Left ventricle myocardium inferior (tissue), 1 donor: ENCODE data around the gene BPI. TPM values are rescaled to one million over a fixed set of nuclear protein-coding genes. Genes with fewer than 3 reads are reported as not detected.

ENCODE experiments used
- DNase-seq: peaks from one replicate; pipeline ENCODE4 v3.0.0-alpha.2; 2020
- H3K27ac ChIP-seq: fragments of 200-600 bp; replicated peaks from 2 replicates; pipeline ENCODE4 v1.8.0; 2021
- H3K27me3 ChIP-seq: fragments of 200-600 bp; 2 replicates; pipeline ENCODE4 v1.8.0; 2021; ENCODE audit warnings: low read depth
- H3K36me3 ChIP-seq: fragments of 200-600 bp; 2 replicates; pipeline ENCODE4 v1.8.0; 2021
- H3K4me1 ChIP-seq: fragments of 200-600 bp; 2 replicates; pipeline ENCODE4 v1.8.0; 2021
- H3K4me3 ChIP-seq: fragments of 200-600 bp; 2 replicates; pipeline ENCODE4 v1.8.0; 2021; ENCODE audit warnings: mild to moderate bottlenecking, moderate library complexity
- H3K9me3 ChIP-seq: fragments of 200-600 bp; replicated peaks from 2 replicates; pipeline ENCODE4 v1.8.0; 2021
- intact Hi-C: fragments of 100-400 bp; cut with micrococcal nuclease; formaldehyde crosslinking; loops from one replicate; pipeline ENCODE4 v1.11.0; 2022
- total RNA-seq: library from RNA; stranded (reverse); fragmentation: NEBNext Ultra II Directional; extraction: Animal tissue kit (Norgen Biotek cat#: 25700); gene quantifications from one replicate; pipeline ENCODE4 v1.2.1, GENCODE V29; 2021
- TF ChIP-seq, protein P1 (sequence below): fragments of 200-600 bp; IDR thresholded peaks from 2 replicates; pipeline ENCODE4 v1.8.0; 2021; ENCODE audit warnings: antibody characterized with exemption, mild to moderate bottlenecking, borderline replicate concordance
- donor health status: DM: no; HTN: yes; CAD: no; lungs with severe emphysema.

The BPI gene
- total RNA-seq, 1 donor from 2014 or later, result not detected

DNA sequence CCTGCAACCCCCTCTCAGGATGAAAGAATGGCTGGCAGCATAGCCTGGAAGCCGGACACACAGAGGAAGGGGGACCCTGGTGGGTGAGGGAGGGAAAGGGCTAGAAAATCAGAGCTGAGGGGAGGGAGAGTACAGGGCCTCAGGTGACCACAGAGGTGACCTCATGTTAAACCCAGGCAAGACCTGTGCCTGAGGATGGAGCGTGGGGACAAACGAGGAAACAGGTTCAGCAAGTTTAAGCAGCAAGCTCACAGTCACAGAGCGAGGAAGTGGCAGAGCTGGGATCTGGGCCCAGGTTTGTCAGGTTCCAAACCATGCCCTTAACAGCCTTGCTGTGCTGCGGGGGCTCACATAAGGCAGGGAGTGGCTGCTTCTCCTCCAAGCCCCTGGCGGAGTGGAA is 4.0 kb upstream of the BPI start:
- peaks cover 37% of the 10 kb centered on the region for H3K27me3 ChIP-seq
- H3K9me3 ChIP-seq, result no peaks in the 10 kb centered on the region
- peak overlapping the region; percentile 80 for H3K27ac ChIP-seq
- intact Hi-C loops, result no loop called here
- DNase-seq, result no peak
- no peaks in the 10 kb centered on the region for H3K36me3 ChIP-seq
- H3K4me1 ChIP-seq, result peaks cover 15% of the 10 kb centered on the region
- no peak overlapping the region for H3K4me3 ChIP-seq
- TF ChIP-seq, protein P1, sequence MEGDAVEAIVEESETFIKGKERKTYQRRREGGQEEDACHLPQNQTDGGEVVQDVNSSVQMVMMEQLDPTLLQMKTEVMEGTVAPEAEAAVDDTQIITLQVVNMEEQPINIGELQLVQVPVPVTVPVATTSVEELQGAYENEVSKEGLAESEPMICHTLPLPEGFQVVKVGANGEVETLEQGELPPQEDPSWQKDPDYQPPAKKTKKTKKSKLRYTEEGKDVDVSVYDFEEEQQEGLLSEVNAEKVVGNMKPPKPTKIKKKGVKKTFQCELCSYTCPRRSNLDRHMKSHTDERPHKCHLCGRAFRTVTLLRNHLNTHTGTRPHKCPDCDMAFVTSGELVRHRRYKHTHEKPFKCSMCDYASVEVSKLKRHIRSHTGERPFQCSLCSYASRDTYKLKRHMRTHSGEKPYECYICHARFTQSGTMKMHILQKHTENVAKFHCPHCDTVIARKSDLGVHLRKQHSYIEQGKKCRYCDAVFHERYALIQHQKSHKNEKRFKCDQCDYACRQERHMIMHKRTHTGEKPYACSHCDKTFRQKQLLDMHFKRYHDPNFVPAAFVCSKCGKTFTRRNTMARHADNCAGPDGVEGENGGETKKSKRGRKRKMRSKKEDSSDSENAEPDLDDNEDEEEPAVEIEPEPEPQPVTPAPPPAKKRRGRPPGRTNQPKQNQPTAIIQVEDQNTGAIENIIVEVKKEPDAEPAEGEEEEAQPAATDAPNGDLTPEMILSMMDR, result no peak

DNA sequence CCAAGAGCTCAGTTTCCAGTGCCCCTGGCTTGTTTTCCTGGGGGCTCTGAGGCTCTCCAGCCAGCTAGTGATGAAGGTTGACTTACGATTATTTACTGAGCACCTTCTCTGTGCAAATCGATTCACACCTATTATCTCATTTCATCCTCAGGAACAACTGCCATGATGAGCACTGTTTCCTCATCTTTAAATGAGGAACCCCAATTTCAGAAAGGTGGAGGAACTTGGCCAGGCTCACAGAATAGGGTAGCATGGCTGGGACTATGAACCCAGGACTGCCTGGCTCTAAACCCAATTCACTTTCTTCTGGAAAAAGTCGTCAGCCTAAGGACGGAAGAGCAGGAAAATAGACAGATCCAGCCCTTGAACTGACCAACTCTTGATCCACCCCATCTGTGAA is 3.5 kb upstream of the BPI start:
- intact Hi-C loops, result no loop called here
- no peak overlapping the region for H3K27ac ChIP-seq

DNA sequence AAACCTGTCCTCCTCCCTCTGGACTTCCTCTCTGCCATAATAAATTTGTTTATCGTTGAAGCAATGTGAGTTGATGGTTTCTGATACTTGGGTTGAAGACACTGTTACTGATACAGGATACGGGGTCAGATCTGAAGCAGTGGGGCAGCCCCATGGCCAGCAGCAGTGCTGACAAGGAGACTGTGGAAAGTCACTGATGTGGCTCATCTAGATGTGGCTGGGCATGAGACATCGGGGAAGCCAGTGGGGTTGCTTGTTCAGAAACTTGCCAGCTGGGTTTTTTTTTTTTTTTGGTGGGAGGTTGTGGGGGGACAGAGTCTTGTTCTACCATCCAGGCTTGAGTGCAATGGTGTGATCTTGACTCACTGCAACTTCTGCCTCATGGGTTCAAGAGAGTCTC is 2.6 kb upstream of the BPI start:
- intact Hi-C loops, result no loop called here
- no peak overlapping the region for H3K27ac ChIP-seq
- TF ChIP-seq, protein P1, result no peak
- H3K4me3 ChIP-seq, result no peak overlapping the region
- no peaks in the 10 kb centered on the region for H3K9me3 ChIP-seq
- peaks cover 15% of the 10 kb centered on the region for H3K4me1 ChIP-seq
- H3K36me3 ChIP-seq, result no peaks in the 10 kb centered on the region
- no peak for DNase-seq
- H3K27me3 ChIP-seq, result peaks cover 50% of the 10 kb centered on the region

More for the DNA sequence above, 3.5 kb upstream of the BPI start:
- Histone ChIP-seq H3K36me3 (no peaks in the 10 kb centered on the region), H3K27me3 (peaks cover 41% of the 10 kb centered on the region), H3K9me3 (no peaks in the 10 kb centered on the region), H3K4me1 (peaks cover 15% of the 10 kb centered on the region), H3K4me3 (no peak overlapping the region)
- TF ChIP-seq, protein P1, result no peak
- no peak for DNase-seq

DNA sequence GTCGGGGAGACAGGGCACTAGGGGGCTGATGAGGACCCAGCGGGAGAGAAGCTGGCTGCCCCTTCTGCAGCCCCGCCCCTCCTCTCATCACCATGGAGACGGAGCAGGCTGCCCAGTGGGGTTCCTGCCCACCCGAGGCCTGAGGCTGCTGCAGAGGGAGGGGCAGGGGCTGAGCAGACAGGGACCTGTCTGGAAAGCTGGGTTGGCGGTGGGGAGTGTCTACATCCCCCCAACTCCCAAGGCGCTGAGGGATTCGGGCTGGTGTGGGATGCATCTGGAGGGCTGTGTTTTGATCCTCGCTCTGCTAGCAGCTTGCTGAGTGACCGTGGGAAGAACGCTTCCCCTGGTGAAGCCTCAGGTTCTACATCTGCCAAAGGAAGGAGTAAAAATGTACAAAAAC is 1.2 kb upstream of the BPI start:
- Histone ChIP-seq H3K36me3 (no peaks in the 10 kb centered on the region), H3K27ac (no peak overlapping the region), H3K4me1 (peaks cover 15% of the 10 kb centered on the region), H3K4me3 (no peak overlapping the region), H3K9me3 (no peaks in the 10 kb centered on the region), H3K27me3 (peaks cover 57% of the 10 kb centered on the region)
- intact Hi-C loops, result no loop called here
- TF ChIP-seq, protein P1, result no peak
- DNase-seq, result no peak

DNA sequence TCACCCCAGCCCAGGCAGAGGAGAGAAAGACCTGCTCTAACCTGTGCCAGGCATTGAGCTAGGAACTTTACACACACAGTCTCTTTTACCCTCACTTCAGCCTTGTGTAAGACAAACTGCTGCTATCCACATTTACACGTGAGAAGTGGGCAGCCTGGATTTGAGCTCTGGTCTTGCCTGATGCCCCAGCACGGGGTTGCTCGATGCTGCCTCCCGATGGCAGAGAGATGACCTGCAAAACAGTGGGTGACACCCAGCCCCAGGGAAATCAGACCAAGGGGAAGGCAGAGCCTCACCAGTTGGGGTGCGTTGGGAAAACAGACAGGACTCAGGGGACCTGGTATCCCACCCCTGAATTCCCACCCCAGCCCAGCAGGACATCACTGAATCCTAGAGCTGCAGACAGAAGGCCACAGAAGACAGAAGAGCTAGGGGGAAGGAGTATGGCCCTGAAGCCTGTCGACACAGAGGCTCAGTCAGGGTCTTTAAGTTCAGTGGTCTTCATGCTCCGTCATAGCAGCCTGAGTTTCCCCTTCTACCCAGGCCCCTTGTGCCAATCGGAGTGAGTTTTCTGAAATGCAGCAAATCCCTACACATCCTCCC is 990 bp downstream of the BPI start:
- TF ChIP-seq, protein P1, result peak; percentile 47
- no peak for DNase-seq
- Histone ChIP-seq H3K27ac (no peak overlapping the region), H3K9me3 (no peaks in the 10 kb centered on the region), H3K27me3 (peaks cover 57% of the 10 kb centered on the region), H3K36me3 (no peaks in the 10 kb centered on the region), H3K4me1 (no peaks in the 10 kb centered on the region), H3K4me3 (no peak overlapping the region)
- intact Hi-C loops, result no loop called here
